Endometrial microvascular endothelial cells (primary cell): ENCODE measurements around the gene USP27X. TPM values are rescaled to one million over a fixed set of nuclear protein-coding genes. Genes with fewer than 3 reads are reported as not detected.

Experiments used
- in situ Hi-C: cut with HindIII; loops from 2 replicates; pipeline ENCODE4 v1.10.0; 2017; ENCODE audit warnings: low sequenced_read_pairs, low pct_unique_long_range_greater_than_20kb; ENCODE audit errors: inconsistent ontology term
- total RNA-seq: library from RNA; depleted of rRNA; stranded (reverse); fragments of >200 nt; gene quantifications from one replicate; pipeline ENCODE4 v1.2.3, GENCODE V29; 2015; ENCODE audit errors: inconsistent ontology term

Gene USP27X
- total RNA-seq, 1 donor from 2014 or later, result 1.8 TPM

DNA sequence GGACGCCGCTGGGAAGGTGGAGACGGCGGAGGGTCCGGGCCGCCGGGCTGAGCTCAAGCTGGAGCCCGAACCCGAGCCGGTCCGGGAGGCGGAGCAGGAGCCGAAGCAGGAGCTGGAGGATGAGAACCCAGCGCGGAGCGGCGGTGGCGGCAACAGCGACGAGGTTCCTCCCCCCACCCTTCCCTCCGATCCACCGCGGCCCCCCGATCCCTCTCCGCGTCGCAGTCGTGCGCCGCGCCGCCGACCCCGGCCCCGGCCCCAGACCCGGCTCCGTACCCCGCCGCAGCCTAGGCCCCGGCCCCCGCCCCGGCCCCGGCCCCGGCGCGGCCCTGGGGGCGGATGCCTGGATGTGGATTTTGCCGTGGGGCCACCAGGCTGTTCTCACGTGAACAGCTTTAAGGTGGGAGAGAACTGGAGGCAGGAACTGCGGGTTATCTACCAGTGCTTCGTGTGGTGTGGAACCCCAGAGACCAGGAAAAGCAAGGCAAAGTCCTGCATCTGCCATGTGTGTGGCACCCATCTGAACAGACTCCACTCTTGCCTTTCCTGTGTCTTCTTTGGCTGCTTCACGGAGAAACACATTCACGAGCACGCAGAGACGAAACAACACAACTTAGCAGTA, 483 bp downstream of the USP27X start:
- in situ Hi-C loops, result no loop called here

DNA sequence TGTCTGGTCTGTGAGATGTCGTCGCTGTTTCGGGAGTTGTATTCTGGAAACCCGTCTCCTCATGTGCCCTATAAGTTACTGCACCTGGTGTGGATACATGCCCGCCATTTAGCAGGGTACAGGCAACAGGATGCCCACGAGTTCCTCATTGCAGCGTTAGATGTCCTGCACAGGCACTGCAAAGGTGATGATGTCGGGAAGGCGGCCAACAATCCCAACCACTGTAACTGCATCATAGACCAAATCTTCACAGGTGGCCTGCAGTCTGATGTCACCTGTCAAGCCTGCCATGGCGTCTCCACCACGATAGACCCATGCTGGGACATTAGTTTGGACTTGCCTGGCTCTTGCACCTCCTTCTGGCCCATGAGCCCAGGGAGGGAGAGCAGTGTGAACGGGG, 1.4 kb downstream of the USP27X start:
- in situ Hi-C loops, result no loop called here

DNA sequence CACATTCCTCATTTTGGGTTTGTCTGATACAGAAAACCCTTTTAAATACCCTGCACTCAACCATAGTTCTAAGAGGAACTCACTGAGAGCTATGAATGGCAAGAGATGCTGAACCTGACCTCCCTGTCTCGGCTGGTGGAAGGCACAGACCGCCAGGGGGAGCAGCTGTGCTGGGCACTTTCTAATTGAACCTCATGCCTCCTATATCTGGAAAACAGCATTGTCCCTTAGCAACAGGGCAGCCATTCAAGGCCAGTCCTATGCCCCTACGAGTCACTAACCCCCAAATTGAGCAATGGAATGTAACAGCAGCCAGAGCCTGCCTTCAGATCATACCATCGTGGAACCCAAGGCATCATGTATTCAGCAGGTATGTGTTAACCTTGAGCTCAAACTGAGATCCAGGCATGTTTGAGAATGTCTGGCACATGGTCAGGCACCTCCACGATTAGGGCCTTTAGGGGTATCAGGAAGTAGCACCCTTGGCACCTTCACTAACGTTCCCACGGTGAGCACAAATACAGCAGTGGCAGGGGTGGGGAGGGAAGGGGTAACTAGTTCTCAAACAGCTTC, 5.1 kb downstream of the USP27X start:
- in situ Hi-C loops, result no loop called here

DNA sequence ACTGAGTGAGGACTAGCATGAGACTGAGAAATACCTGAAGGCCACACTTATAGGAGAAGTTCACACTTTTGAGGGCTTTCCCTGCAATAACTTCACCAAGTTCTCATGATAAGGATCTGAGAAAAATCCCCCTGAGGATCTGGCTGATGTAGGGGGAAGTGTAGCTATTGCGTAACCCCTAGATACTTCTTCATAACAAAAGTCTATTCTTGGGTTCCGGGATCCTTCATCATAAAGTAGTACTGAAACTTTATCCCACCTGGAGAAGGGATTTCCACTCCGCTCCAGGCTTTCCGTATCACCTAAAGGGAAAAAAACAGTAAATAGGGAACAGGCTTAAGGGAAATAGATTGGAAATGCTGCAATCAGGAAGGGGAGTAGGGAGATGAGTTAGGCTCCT, 13.3 kb downstream of the USP27X start:
- in situ Hi-C loops, result no loop called here

DNA sequence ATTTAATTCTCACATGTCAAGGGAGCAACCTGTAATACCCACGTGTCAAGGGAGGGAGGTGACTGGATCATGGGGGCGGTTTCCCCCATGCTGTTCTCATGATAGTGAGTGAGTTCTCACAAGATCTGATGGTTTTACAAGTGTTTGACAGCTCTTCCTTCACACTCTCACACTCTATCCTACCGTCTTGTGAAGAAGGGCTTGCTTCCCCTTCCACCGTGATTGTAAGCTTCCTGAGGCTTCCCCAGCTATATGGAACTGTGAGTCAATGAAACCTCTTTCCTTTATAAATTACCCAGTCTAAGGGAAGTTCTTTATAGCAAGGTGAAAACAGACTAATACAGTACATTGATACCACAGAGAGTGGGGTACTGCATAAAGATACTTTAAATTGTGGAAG, 17.7 kb downstream of the USP27X start:
- in situ Hi-C loops, result no loop called here

DNA sequence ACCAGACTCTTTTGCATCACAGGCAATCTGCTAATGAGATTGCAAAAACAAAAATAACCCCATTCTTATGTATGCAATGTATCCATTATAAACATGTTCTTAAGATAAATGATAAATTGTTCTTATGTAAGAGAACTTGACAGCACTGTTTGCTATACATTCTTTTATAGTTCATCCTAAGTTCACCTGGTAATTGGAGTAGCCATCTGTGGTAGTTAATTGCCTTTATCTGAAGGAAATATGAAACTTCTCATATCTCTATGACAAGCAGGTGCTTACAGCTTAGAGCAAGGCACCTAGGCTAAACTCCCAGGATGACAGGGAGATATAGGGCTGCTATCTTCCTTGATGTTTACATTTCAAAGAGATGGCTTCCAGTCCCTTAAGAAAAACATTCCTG, 21.8 kb downstream of the USP27X start:
- in situ Hi-C loops, result no loop called here

DNA sequence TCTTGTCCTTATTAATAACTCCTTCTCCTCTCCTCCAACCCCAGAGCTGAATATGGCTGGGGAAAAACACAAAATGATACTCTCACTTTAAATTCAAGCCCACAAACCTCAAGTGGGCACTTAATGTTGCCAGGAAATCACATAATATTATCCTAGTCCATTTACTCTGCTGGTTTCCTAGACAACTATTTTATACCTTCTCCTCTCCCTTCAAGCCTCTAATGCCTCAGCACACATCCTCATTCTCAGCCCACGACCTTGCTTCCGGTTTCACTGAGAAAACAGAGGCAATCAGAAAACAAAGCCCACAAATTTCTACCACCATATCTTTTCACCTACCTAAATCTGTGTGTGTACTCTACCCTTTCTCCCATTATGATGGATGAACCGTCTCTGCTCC, 31.1 kb downstream of the USP27X start:
- in situ Hi-C loops, result no loop called here

DNA sequence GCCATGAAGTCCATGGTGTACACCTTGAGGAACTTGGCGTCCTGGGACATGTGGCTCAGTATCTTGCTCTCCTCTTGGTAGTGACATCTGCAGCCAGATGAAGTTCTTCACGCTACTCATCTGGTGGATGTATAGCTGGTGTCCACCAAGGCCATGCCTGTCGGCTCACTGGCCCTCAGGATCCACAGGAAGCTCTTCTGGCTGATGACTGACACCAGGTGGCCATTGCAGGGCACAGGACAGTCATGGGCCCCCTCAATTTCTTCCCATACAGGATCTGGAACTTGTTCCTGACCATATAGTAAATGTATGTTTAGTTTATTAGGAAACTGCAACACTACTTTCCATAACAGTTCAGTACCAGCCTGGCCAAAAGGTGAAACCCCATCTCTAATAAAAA, 32.8 kb downstream of the USP27X start:
- in situ Hi-C loops, result no loop called here

DNA sequence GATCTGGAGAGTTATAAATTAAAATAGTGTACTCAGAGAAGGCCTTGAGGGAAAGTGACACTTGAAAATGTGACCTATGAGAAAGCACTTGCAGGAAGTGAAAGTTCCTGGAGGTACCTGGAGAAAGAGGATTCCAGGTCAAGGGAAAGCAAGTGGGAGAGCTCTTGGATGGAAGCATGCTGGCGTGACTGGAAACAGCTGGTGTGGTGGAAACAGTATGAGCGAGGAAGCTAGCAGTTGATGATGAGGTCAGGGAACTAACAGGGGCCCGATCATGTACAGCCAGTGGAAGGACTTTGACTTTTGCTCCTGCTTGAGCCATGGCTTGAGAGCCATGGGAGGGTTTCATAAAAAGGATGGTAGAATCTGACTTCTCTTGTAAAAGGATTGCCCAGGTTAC, 33.6 kb downstream of the USP27X start:
- in situ Hi-C loops, result no loop called here

DNA sequence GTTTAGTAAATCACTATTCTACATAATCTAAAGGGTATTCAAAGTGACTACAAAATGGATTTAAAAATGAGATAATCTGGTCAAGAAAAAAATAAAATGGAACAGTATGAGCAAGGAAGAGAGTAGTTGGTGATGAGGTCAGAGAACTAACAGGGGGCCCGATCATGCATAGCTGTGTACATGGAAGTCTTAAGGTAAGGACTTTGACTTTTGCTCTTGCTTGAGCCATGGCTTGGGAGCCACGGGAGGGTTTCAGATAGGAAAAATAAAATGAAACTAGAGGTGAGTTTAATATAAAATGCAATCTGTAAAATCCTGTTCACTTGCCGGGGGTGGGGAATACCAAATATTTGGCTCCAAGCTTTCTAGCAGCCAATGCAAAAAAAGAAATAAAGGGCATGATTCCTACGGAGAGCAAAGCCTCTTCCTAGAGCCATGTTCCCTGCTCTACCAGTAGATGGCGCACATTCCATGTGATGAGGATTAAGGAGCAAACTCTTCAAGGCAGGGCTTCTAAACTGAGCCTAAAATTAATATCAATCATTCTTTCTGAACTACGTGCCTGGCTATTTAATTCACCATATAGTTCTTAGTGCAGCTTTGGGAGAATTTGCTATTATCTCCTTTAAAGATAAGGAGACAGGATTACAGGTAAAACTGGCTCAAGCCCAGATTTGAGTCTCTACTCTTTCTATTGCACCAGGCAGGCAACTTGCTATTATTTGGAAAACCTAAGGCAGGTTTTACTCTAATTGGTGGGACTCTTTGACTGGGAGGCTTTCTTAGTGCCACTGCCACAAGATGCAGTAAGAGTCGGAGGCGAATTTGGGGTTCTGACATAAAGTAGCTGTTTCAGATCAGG, 36.3 kb downstream of the USP27X start:
- in situ Hi-C loops, result no loop called here

DNA sequence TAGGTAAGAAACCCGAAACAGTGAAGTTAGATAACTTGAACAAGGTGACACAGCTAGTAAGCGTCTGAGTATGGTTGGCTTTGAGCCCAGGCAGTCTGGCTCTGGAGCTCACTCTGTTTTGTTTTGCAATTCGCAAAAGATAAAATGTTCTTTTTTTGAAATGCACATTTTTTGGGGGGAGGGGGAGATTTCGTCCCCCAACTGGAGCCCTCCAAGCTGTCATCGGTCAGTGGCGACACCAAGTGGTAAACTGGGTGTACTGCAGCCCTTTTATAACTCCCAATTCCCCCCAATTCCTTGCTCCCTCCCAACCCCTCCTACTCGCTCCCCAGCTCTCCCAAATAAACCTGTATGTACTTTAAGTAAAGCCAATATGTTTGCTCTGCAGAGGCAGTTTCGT, 40.3 kb downstream of the USP27X start:
- in situ Hi-C loops, result no loop called here

DNA sequence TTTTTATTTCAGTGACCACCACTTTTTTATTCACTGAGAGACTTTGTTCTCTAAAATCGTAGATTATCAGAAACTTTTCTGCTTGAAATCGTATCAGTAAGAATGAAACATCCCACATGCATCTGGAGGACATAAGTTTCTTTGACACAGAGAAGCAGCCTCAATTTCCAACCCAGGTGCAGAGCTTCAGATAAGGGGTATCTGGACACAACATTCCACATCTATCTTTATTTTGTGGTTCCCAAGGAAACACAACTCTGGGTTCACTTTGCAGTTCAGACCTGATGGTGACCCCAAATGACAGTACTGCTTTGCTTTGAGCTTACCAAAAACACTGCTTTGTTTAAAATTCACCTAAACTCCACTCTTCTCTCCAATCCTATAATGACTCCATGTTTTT, 41.8 kb downstream of the USP27X start:
- in situ Hi-C loops, result no loop called here

DNA sequence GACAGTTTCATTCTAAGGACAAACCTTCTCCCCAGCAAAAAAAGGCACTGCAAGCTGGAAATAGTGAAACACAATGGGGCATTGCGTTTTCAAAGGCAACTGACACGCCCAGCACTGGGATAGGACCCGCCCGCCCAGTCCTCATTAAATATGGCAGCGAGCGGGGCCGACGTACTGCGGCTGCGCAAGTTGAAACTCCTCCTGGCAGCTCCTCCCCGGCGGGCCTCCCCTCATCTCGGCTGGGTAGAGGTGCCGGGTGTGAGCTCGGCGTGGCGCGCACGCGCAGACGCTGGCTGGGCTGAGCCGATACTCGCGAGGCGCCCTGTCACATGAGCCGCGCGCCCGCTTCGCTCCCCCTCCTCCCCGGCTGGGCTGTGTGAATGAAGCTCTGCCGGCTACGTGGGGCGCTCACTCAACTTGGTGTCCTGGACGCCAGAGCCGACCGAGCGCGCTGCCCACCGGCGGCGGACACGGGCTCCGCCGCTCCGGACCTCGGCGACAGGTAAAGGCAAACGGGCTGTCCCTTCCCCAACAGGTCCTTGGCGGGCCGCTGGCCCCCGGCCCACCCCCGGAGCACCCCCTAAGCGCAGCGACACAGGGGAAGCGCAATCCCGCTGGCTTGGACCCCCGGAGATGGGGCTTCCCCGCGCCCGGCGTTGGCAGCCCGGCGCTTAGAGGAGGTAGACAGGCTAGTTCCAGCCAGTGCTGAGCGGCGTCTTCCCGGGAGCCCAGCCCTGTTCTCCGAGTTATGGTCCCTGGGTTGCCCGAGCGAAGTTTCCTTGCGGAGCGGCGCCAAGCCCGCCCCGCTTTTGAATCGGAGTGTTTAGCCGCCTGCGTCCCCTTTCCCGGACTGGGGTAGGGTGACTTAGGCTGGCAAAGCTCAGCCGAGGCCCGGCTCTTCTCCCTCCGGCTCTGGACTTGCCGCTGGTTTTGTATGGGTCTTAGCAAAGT, 43.3 kb downstream of the USP27X start, which contains the start of gene CLCN5:
Gene CLCN5 (plus strand): TSS at position 306 of the 951 bp plus-strand sequence. CDS start 2,703 bp downstream, outside the sequence.
- in situ Hi-C loops, result no loop called here

DNA sequence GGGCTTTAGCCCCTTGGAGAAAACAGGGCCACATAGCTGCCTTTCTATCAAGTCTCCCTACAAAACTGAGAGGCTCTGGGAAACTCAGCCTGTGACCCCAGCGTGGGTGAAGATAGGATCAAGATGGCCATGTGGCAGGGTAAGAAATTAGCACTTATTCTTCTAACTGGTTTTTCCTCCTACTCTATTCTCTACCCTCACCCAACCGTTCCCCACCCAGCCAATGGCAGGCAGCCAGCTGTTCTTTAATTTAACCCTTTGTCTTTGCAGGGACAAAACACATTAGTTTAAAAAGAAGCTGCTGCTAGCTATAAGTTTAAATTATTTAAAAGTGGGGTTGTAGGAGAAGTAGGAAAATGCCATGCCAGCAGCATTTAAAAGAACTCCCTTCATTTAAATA, 45.9 kb downstream of the USP27X start:
- in situ Hi-C loops, result no loop called here

DNA sequence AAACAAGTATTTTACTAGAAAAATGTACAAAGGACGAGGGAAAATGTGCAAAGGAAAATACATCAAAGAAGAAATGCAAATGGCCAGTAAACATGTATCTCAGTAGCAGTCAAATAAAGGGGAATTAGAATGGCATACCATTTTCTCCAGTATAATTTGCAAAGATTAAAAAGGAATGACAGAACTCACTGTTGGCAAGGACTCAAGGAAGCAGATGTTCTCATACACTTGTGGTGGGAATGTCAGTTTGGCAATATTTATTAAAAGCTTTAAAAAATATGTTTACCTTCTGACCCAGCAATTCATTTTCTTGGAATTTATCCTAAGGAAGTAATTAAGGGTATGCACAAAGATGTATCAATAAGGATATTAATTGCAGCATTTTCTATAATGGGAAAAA, 50.8 kb downstream of the USP27X start:
- in situ Hi-C loops, result no loop called here
